HepG2 (cell line): ENCODE measurements around the gene RPS19BP1. TPM values are rescaled to one million over a fixed set of nuclear protein-coding genes. Genes with fewer than 3 reads are reported as not detected.
A peak's percentile ranks its signal among the peaks of the same experiment; 100 is the strongest.

ENCODE experiments used
- ARNTL ChIP-seq: sonication (generic); formaldehyde crosslinking; IDR thresholded peaks from 2 replicates; pipeline ENCODE4 v1.4.0; 2020; ENCODE audit warnings: mild to moderate bottlenecking, missing genetic modification reagents
- FOSL2 ChIP-seq: sonication (generic); formaldehyde crosslinking; IDR thresholded peaks from 2 replicates; pipeline ENCODE4 v1.4.0; 2020; ENCODE audit warnings: missing genetic modification reagents
- FOXO1 ChIP-seq: sonication (generic); formaldehyde crosslinking; IDR thresholded peaks from 2 replicates; pipeline ENCODE4 v1.4.0; 2020; ENCODE audit warnings: missing genetic modification reagents
- HDAC2 ChIP-seq: sonication (generic); formaldehyde crosslinking; IDR thresholded peaks from 2 replicates; pipeline ENCODE4 v1.4.0; 2020; ENCODE audit warnings: missing genetic modification reagents
- HOXA7 ChIP-seq: sonication (generic); formaldehyde crosslinking; IDR thresholded peaks from 2 replicates; pipeline ENCODE4 v1.8.1; 2022; ENCODE audit warnings: mild to moderate bottlenecking, missing genetic modification reagents, moderate library complexity
- ISL2 ChIP-seq: sonication (generic); formaldehyde crosslinking; IDR thresholded peaks from 2 replicates; pipeline ENCODE4 v1.5.0; 2020; ENCODE audit warnings: missing genetic modification reagents
- JUN ChIP-seq: sonication (generic); formaldehyde crosslinking; IDR thresholded peaks from 2 replicates; pipeline ENCODE4 v1.4.0; 2020; ENCODE audit warnings: mild to moderate bottlenecking, missing genetic modification reagents
- KDM3A ChIP-seq: IDR thresholded peaks from 2 replicates; pipeline ENCODE4 v1.6.1; 2018; ENCODE audit warnings: low read depth, missing compliant biosample characterization
- NCOA2 ChIP-seq: sonication (generic); formaldehyde crosslinking; IDR thresholded peaks from 2 replicates; pipeline ENCODE4 v1.8.0; 2022; ENCODE audit warnings: inconsistent platforms
- NFKBIZ ChIP-seq: IDR thresholded peaks from 2 replicates; pipeline ENCODE4 v1.6.1; 2018; ENCODE audit warnings: missing genetic modification reagents, missing compliant biosample characterization
- NKX3-1 ChIP-seq: sonication (generic); formaldehyde crosslinking; IDR thresholded peaks from 2 replicates; pipeline ENCODE4 v1.5.0; 2020; ENCODE audit warnings: missing genetic modification reagents
- NPAS2 ChIP-seq: sonication (generic); formaldehyde crosslinking; IDR thresholded peaks from 2 replicates; pipeline ENCODE4 v1.8.0; 2022; ENCODE audit warnings: mild to moderate bottlenecking, missing genetic modification reagents, borderline replicate concordance
- POLR2AphosphoS2 ChIP-seq: IDR thresholded peaks from 2 replicates; pipeline ENCODE4 v1.6.1; 2011; ENCODE audit warnings: low read depth, low read length, improper control_type of control experiment
- SRSF4 ChIP-seq: fragments of 200-400 bp; formaldehyde crosslinking; IDR thresholded peaks from one replicate; pipeline ENCODE4 v1.6.1; 2018; ENCODE audit warnings: mild to moderate bottlenecking, low read depth, low read length, moderate library complexity; ENCODE audit not compliant: poor library complexity, severe bottlenecking
- ZBTB21 ChIP-seq: sonication (generic); formaldehyde crosslinking; IDR thresholded peaks from 2 replicates; pipeline ENCODE4 v1.4.0; 2020; ENCODE audit warnings: missing genetic modification reagents
- ZEB1 ChIP-seq: IDR thresholded peaks from 2 replicates; pipeline ENCODE4 v1.6.1; 2012; ENCODE audit warnings: mild to moderate bottlenecking, low read depth, inconsistent platforms; ENCODE audit not compliant: insufficient replicate concordance
- ZNF101 ChIP-seq: sonication (generic); formaldehyde crosslinking; IDR thresholded peaks from 2 replicates; pipeline ENCODE4 v1.4.0; 2020; ENCODE audit warnings: mild to moderate bottlenecking, low read depth, missing genetic modification reagents, borderline replicate concordance
- ZNF484 ChIP-seq: sonication (generic); formaldehyde crosslinking; IDR thresholded peaks from 2 replicates; pipeline ENCODE4 v1.5.1; 2020; ENCODE audit warnings: mild to moderate bottlenecking, low read depth, missing genetic modification reagents, borderline replicate concordance
- ZNF547 ChIP-seq: sonication (generic); formaldehyde crosslinking; IDR thresholded peaks from 2 replicates; pipeline ENCODE4 v1.5.1; 2020; ENCODE audit warnings: mild to moderate bottlenecking, missing genetic modification reagents
- ZNF709 ChIP-seq: sonication (generic); formaldehyde crosslinking; IDR thresholded peaks from 2 replicates; pipeline ENCODE4 v1.5.0; 2020; ENCODE audit warnings: mild to moderate bottlenecking, missing genetic modification reagents
- ZNF850 ChIP-seq: sonication (generic); formaldehyde crosslinking; conservative IDR thresholded peaks from 2 replicates; pipeline ENCODE4 v1.9.0; 2021; ENCODE audit warnings: mild to moderate bottlenecking, missing genetic modification reagents
- ZSCAN25 ChIP-seq: sonication (generic); formaldehyde crosslinking; IDR thresholded peaks from 2 replicates; pipeline ENCODE4 v1.8.0; 2022; ENCODE audit warnings: mild to moderate bottlenecking, missing genetic modification reagents
- ZZZ3 ChIP-seq: sonication (generic); formaldehyde crosslinking; IDR thresholded peaks from 2 replicates; pipeline ENCODE4 v1.4.0; 2020; ENCODE audit warnings: missing genetic modification reagents, mild to moderate bottlenecking, borderline replicate concordance
- polyA plus RNA-seq, 8 experiments: library from polyadenylated mRNA; depleted of rRNA in 3 of 8; stranded (reverse) in 7 of 8; unstranded in 1 of 8; fragments of >200 nt; fragmentation: Illumina TruSeq in 4 of 8; extraction: Trizol in 4 of 8; gene quantifications; 2 replicates each; pipeline versions ENCODE4 v1.2.1 to v1.2.3, GENCODE V29; 2011 to 2016; ENCODE audit warnings: low read depth in 4 of 8, missing spikeins in 1 of 8, mixed read lengths in 1 of 8; ENCODE audit not compliant: insufficient read depth in 1 of 8
- total RNA-seq, 5 experiments: library from RNA; depleted of rRNA; stranded (reverse); fragments of >200 nt; fragmentation: Illumina TruSeq; extraction: Trizol; gene quantifications; 2 replicates each; pipeline ENCODE4 v1.2.3, GENCODE V29; 2016; ENCODE audit warnings: low read depth in 1 of 5
- TF ChIP-seq, protein P1 (sequence below): fragments of 450-650 bp; IDR thresholded peaks from 2 replicates; pipeline ENCODE4 v1.6.1; 2017; ENCODE audit warnings: mild to moderate bottlenecking
- TF ChIP-seq, protein P2 (sequence below): sonication (generic); formaldehyde crosslinking; IDR thresholded peaks from 2 replicates; pipeline ENCODE4 v1.5.0; 2020; ENCODE audit warnings: missing genetic modification reagents
- TF ChIP-seq, protein P3 (sequence below): sonication (generic); formaldehyde crosslinking; IDR thresholded peaks from 2 replicates; pipeline ENCODE4 v1.5.0; 2020; ENCODE audit warnings: missing genetic modification reagents

RPS19BP1 gene
- total and polyA plus RNA-seq, 2 of the 13 experiments (the other 11 are each of a cell fraction or from before 2014, with no cell fraction given): 44.3 to 81.3 TPM

DNA sequence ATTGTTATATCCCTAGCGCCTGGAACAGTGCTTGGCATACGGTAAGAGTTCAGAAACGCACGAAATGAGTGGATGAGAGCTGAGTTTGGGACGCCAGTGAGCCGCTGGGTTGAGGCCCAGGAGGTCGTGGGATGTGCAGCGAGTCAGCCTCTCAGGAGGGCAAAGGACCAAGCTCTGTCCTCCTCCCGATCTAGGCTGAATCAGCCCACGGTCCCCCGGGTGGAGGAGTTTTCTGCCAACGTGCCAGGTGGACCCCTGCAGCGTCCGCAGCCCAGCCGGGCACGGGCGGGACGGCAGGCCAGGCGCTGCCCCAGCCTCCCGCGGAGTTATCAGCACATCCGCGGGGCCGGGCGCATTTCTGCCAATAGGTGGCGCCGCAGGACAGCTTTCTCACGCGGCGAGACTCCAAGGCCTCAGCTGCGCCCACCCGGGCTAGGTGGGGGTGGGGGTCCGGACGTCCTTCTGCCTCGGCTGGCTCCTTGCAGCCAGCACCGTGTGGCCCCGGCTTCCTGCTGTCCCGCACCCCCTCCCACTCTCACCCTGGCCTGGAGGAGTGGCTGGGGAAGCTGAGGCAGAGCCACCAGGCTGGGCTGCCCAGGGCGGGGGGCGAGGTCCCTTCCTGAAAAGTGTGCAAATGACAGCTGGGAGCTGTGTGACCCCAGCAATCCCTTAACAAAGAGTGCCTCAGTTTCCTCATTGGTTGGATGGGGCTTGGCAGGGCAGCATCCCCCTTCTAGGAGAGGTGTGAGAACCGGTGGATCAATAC, 2.2 kb upstream of the RPS19BP1 start (continued):
- TF ChIP-seq, protein P1, sequence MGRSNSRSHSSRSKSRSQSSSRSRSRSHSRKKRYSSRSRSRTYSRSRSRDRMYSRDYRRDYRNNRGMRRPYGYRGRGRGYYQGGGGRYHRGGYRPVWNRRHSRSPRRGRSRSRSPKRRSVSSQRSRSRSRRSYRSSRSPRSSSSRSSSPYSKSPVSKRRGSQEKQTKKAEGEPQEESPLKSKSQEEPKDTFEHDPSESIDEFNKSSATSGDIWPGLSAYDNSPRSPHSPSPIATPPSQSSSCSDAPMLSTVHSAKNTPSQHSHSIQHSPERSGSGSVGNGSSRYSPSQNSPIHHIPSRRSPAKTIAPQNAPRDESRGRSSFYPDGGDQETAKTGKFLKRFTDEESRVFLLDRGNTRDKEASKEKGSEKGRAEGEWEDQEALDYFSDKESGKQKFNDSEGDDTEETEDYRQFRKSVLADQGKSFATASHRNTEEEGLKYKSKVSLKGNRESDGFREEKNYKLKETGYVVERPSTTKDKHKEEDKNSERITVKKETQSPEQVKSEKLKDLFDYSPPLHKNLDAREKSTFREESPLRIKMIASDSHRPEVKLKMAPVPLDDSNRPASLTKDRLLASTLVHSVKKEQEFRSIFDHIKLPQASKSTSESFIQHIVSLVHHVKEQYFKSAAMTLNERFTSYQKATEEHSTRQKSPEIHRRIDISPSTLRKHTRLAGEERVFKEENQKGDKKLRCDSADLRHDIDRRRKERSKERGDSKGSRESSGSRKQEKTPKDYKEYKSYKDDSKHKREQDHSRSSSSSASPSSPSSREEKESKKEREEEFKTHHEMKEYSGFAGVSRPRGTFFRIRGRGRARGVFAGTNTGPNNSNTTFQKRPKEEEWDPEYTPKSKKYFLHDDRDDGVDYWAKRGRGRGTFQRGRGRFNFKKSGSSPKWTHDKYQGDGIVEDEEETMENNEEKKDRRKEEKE: no peak
- no peak for TF ChIP-seq ZNF101
- TF ChIP-seq ZNF850 (CRISPR knock-in tag): no peak
- 0 out of 2 replicates have a peak, but pooled peaks have one; percentile 67 for TF ChIP-seq ZNF709 (CRISPR knock-in tag)
- TF ChIP-seq KDM3A: peak; percentile 94
- no peak for TF ChIP-seq NKX3-1 (CRISPR knock-in tag)
- TF ChIP-seq HDAC2 (CRISPR knock-in tag): peak; percentile 48; the same call in 1 of the 2 replicates
- no peak; the same call in 1 of the 2 replicates for TF ChIP-seq ZZZ3 (CRISPR knock-in tag)
- no peak for TF ChIP-seq ZNF484
- TF ChIP-seq ZBTB21 (CRISPR knock-in tag): no peak
- TF ChIP-seq, protein P2, sequence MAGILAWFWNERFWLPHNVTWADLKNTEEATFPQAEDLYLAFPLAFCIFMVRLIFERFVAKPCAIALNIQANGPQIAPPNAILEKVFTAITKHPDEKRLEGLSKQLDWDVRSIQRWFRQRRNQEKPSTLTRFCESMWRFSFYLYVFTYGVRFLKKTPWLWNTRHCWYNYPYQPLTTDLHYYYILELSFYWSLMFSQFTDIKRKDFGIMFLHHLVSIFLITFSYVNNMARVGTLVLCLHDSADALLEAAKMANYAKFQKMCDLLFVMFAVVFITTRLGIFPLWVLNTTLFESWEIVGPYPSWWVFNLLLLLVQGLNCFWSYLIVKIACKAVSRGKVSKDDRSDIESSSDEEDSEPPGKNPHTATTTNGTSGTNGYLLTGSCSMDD (CRISPR knock-in tag): no peak
- no peak for TF ChIP-seq NCOA2 (CRISPR knock-in tag)
- no peak for TF ChIP-seq ARNTL (CRISPR knock-in tag)
- peak; percentile 45; the same call in 1 of the 2 replicates for TF ChIP-seq FOXO1 (CRISPR knock-in tag)
- TF ChIP-seq ISL2: 0 out of 2 replicates have a peak, but pooled peaks have one; percentile 36
- TF ChIP-seq FOSL2: peak; percentile 26; the same call in 1 of the 2 replicates
- TF ChIP-seq NPAS2: no peak
- no peak; the same call in 1 of the 2 replicates for TF ChIP-seq ZSCAN25 (CRISPR knock-in tag)
- no peak for TF ChIP-seq ZEB1
- no peak for TF ChIP-seq ZNF547 (CRISPR knock-in tag)
- no peak for TF ChIP-seq SRSF4
- TF ChIP-seq POLR2AphosphoS2: no peak
- TF ChIP-seq, protein P3, sequence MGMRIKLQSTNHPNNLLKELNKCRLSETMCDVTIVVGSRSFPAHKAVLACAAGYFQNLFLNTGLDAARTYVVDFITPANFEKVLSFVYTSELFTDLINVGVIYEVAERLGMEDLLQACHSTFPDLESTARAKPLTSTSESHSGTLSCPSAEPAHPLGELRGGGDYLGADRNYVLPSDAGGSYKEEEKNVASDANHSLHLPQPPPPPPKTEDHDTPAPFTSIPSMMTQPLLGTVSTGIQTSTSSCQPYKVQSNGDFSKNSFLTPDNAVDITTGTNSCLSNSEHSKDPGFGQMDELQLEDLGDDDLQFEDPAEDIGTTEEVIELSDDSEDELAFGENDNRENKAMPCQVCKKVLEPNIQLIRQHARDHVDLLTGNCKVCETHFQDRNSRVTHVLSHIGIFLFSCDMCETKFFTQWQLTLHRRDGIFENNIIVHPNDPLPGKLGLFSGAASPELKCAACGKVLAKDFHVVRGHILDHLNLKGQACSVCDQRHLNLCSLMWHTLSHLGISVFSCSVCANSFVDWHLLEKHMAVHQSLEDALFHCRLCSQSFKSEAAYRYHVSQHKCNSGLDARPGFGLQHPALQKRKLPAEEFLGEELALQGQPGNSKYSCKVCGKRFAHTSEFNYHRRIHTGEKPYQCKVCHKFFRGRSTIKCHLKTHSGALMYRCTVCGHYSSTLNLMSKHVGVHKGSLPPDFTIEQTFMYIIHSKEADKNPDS (CRISPR knock-in tag): no peak
- no peak for TF ChIP-seq NFKBIZ (CRISPR knock-in tag)
- TF ChIP-seq HOXA7 (CRISPR knock-in tag): no peak
- no peak for TF ChIP-seq JUN (CRISPR knock-in tag)
